ENCODE data around the gene GRIK3. TPM values are rescaled to one million over a fixed set of nuclear protein-coding genes. Genes with fewer than 3 reads are reported as not detected.

The GRIK3 gene
- total and polyA plus RNA-seq, 11 donors = 0.06 to 1.6 (median 0.29) TPM

GRCh38 chr1:37037690-37038089 lies 3.4 kb upstream of the GRIK3 start:
- WGBS, 4 donors = 1 to 8% (median 3%) methylated on average over 9 to 15 of the region's 15 CpGs
- ATAC-seq (no peak), DNase-seq (no peak)
- Histone ChIP-seq H3K36me3 (no peaks in the 10 kb centered on the region), H3K9me3 (no peaks in the 10 kb centered on the region), H3K27ac (no peak overlapping the region), H3K27me3 (peaks cover 42 to 100% (median 80%) of the 10 kb centered on the region in 9 donors), H3K4me3 (no peak overlapping the region), H3K4me1 (peaks cover 0 to 37% (median 5%) of the 10 kb centered on the region in 12 donors)
- TF ChIP-seq POLR2A (IDR thresholded peaks at IDR 0.05) = no peak
- TF ChIP-seq CTCF (IDR thresholded peaks at IDR 0.05) = no peak
- intact Hi-C loops (cut with DNase I) = loop anchor here in 9 of 10 donors (1.0 to 10.0 kb wide), 10 partner anchors 333 to 520 kb away; no protein-coding TSS in a partner anchor

GRCh38 chr1:37036667-37037053 lies 2.3 kb upstream of the GRIK3 start:
- H3K9me3 ChIP-seq = no peaks in the 10 kb centered on the region
- ATAC-seq (no peak), DNase-seq (no peak)
- H3K27ac ChIP-seq = no peak overlapping the region
- WGBS, 4 donors = 6 to 9% (median 7%) methylated on average over 9 to 13 of the region's 13 CpGs
- H3K36me3 ChIP-seq = no peaks in the 10 kb centered on the region
- intact Hi-C loops (cut with DNase I) = loop anchor here in 7 of 10 donors (5.0 to 10.0 kb wide), 6 partner anchors 332 to 519 kb away; no protein-coding TSS in a partner anchor
- TF ChIP-seq POLR2A (IDR thresholded peaks at IDR 0.05) (no peak), CTCF (IDR thresholded peaks at IDR 0.05) (no peak)
- peaks cover 0 to 40% (median 5%) of the 10 kb centered on the region in 12 donors for H3K4me1 ChIP-seq
- no peak overlapping the region for H3K4me3 ChIP-seq
- peaks cover 47 to 100% (median 82%) of the 10 kb centered on the region in 9 donors for H3K27me3 ChIP-seq

GRCh38 chr1:37035796-37036666 lies 1.7 kb upstream of the GRIK3 start:
- 1 to 10% (median 2%) methylated on average over 20 of the region's 20 CpGs for WGBS, 4 donors
- H3K9me3 ChIP-seq = no peaks in the 10 kb centered on the region
- ATAC-seq (no peak), DNase-seq (no peak)
- no peak overlapping the region for H3K4me3 ChIP-seq
- peaks cover 0 to 40% (median 5%) of the 10 kb centered on the region in 12 donors for H3K4me1 ChIP-seq
- H3K36me3 ChIP-seq = no peaks in the 10 kb centered on the region
- peaks cover 48 to 100% (median 82%) of the 10 kb centered on the region in 9 donors for H3K27me3 ChIP-seq
- no peak overlapping the region for H3K27ac ChIP-seq
- no peak for TF ChIP-seq CTCF (IDR thresholded peaks at IDR 0.05)
- no peak for TF ChIP-seq POLR2A (IDR thresholded peaks at IDR 0.05)
- intact Hi-C loops (cut with DNase I) = loop anchor here in 7 of 10 donors (5.0 to 10.0 kb wide), 6 partner anchors 331 to 519 kb away; no protein-coding TSS in a partner anchor

- WGBS, 4 donors = 2 to 3% (median 2%) methylated on average over 24 to 27 of the region's 27 CpGs
- TF ChIP-seq CTCF (IDR thresholded peaks at IDR 0.05) (no peak), POLR2A (IDR thresholded peaks at IDR 0.05) (no peak)
- no peak for ATAC-seq
- peaks cover 0 to 40% (median 5%) of the 10 kb centered on the region in 12 donors for H3K4me1 ChIP-seq
- peaks cover 48 to 97% (median 81%) of the 10 kb centered on the region in 9 donors for H3K27me3 ChIP-seq
- peak overlapping the region in 1 of 12 donors; percentile 24 for H3K27ac ChIP-seq
- H3K4me3 ChIP-seq = peak overlapping the region in 2 of 12 donors; percentile 9 to 38
- H3K9me3 ChIP-seq = no peaks in the 10 kb centered on the region
- no peak for DNase-seq
- intact Hi-C loops (cut with DNase I) = loop anchor here in 7 of 10 donors (5.0 to 10.0 kb wide), 6 partner anchors 330 to 518 kb away; no protein-coding TSS in a partner anchor
- H3K36me3 ChIP-seq = no peaks in the 10 kb centered on the region
Observed at GRCh38 chr1:37035014-37035691, 838 bp upstream of the GRIK3 start.
